HepG2 (cell line): ENCODE results near the gene KNG1. TPM values are rescaled to one million over a fixed set of nuclear protein-coding genes. Genes with fewer than 3 reads are reported as not detected.
A peak's percentile ranks its signal among the peaks of the same experiment; 100 is the strongest.

ENCODE experiments used
- ETV6 ChIP-seq: sonication (generic); formaldehyde crosslinking; conservative IDR thresholded peaks from 2 replicates; pipeline ENCODE4 v1.4.0; 2020; ENCODE audit warnings: missing genetic modification reagents
- KDM3A ChIP-seq: IDR thresholded peaks from 2 replicates; pipeline ENCODE4 v1.6.1; 2018; ENCODE audit warnings: low read depth, missing compliant biosample characterization
- KLF6 ChIP-seq: IDR thresholded peaks from 2 replicates; pipeline ENCODE4 v1.8.0; 2016; ENCODE audit warnings: missing biosample characterization, missing genetic modification reagents
- MIER2 ChIP-seq: IDR thresholded peaks from 2 replicates; pipeline ENCODE4 v1.6.1; 2016; ENCODE audit warnings: missing biosample characterization, missing genetic modification reagents
- PRPF4 ChIP-seq: fragments of 200-400 bp; formaldehyde crosslinking; IDR thresholded peaks from 2 replicates; pipeline ENCODE4 v1.6.1; 2016; ENCODE audit warnings: low read length, low read depth; ENCODE audit not compliant: poor library complexity, severe bottlenecking
- RBAK ChIP-seq: sonication (generic); formaldehyde crosslinking; IDR thresholded peaks from 2 replicates; pipeline ENCODE4 v1.5.1; 2020; ENCODE audit warnings: mild to moderate bottlenecking, missing genetic modification reagents
- SNAPC2 ChIP-seq: sonication (generic); formaldehyde crosslinking; IDR thresholded peaks from 2 replicates; pipeline ENCODE4 v1.8.1; 2022; ENCODE audit warnings: mild to moderate bottlenecking, missing genetic modification reagents
- SRSF4 ChIP-seq: fragments of 200-400 bp; formaldehyde crosslinking; IDR thresholded peaks from one replicate; pipeline ENCODE4 v1.6.1; 2018; ENCODE audit warnings: mild to moderate bottlenecking, low read depth, low read length, moderate library complexity; ENCODE audit not compliant: poor library complexity, severe bottlenecking
- THAP11 ChIP-seq: IDR thresholded peaks from 2 replicates; pipeline ENCODE4 v1.6.1; 2016; ENCODE audit warnings: missing biosample characterization, missing genetic modification reagents
- ZFAT ChIP-seq: sonication (generic); formaldehyde crosslinking; conservative IDR thresholded peaks from 2 replicates; pipeline ENCODE4 v1.8.1; 2023; ENCODE audit warnings: missing genetic modification reagents, inconsistent platforms
- ZNF138 ChIP-seq: sonication (generic); formaldehyde crosslinking; IDR thresholded peaks from 2 replicates; pipeline ENCODE4 v1.5.0; 2020; ENCODE audit warnings: mild to moderate bottlenecking, low read depth, missing genetic modification reagents
- ZNF552 ChIP-seq: sonication (generic); formaldehyde crosslinking; IDR thresholded peaks from 2 replicates; pipeline ENCODE4 v1.9.0; 2022; ENCODE audit warnings: missing genetic modification reagents, mild to moderate bottlenecking, borderline replicate concordance
- ZNF629 ChIP-seq: sonication (generic); formaldehyde crosslinking; conservative IDR thresholded peaks from 2 replicates; pipeline ENCODE4 v1.5.0; 2020; ENCODE audit warnings: missing genetic modification reagents
- ZNF746 ChIP-seq: sonication (generic); formaldehyde crosslinking; IDR thresholded peaks from 2 replicates; pipeline ENCODE4 v1.8.0; 2022; ENCODE audit warnings: mild to moderate bottlenecking, missing genetic modification reagents
- ZNF747 ChIP-seq: sonication (generic); formaldehyde crosslinking; IDR thresholded peaks from 2 replicates; pipeline ENCODE4 v1.8.1; 2023; ENCODE audit warnings: missing genetic modification reagents, mild to moderate bottlenecking, borderline replicate concordance
- polyA plus RNA-seq, 8 experiments: library from polyadenylated mRNA; depleted of rRNA in 3 of 8; stranded (reverse) in 7 of 8; unstranded in 1 of 8; fragments of >200 nt; fragmentation: Illumina TruSeq in 4 of 8; extraction: Trizol in 4 of 8; gene quantifications; 2 replicates each; pipeline versions ENCODE4 v1.2.1 to v1.2.3, GENCODE V29; 2011 to 2016; ENCODE audit warnings: low read depth in 4 of 8, missing spikeins in 1 of 8, mixed read lengths in 1 of 8; ENCODE audit not compliant: insufficient read depth in 1 of 8
- total RNA-seq, 5 experiments: library from RNA; depleted of rRNA; stranded (reverse); fragments of >200 nt; fragmentation: Illumina TruSeq; extraction: Trizol; gene quantifications; 2 replicates each; pipeline ENCODE4 v1.2.3, GENCODE V29; 2016; ENCODE audit warnings: low read depth in 1 of 5
- TF ChIP-seq, protein P1 (sequence below): sonication (generic); formaldehyde crosslinking; IDR thresholded peaks from 2 replicates; pipeline ENCODE4 v1.5.0; 2020; ENCODE audit warnings: missing genetic modification reagents
- TF ChIP-seq, protein P2 (sequence below): sonication (generic); formaldehyde crosslinking; conservative IDR thresholded peaks from 2 replicates; pipeline ENCODE4 v1.4.0; 2020; ENCODE audit warnings: missing genetic modification reagents
- TF ChIP-seq, protein P3 (sequence below): sonication (generic); formaldehyde crosslinking; IDR thresholded peaks from 2 replicates; pipeline ENCODE4 v1.4.0; 2020; ENCODE audit warnings: mild to moderate bottlenecking, missing genetic modification reagents
- TF ChIP-seq, protein P4 (sequence below): sonication (generic); formaldehyde crosslinking; IDR thresholded peaks from 2 replicates; pipeline ENCODE4 v1.5.1; 2020; ENCODE audit warnings: mild to moderate bottlenecking, missing genetic modification reagents, moderate library complexity

Gene KNG1
- total and polyA plus RNA-seq, 2 of the 13 experiments (the other 11 are each of a cell fraction or from before 2014, with no cell fraction given), result 6.5 to 7.0 TPM

DNA sequence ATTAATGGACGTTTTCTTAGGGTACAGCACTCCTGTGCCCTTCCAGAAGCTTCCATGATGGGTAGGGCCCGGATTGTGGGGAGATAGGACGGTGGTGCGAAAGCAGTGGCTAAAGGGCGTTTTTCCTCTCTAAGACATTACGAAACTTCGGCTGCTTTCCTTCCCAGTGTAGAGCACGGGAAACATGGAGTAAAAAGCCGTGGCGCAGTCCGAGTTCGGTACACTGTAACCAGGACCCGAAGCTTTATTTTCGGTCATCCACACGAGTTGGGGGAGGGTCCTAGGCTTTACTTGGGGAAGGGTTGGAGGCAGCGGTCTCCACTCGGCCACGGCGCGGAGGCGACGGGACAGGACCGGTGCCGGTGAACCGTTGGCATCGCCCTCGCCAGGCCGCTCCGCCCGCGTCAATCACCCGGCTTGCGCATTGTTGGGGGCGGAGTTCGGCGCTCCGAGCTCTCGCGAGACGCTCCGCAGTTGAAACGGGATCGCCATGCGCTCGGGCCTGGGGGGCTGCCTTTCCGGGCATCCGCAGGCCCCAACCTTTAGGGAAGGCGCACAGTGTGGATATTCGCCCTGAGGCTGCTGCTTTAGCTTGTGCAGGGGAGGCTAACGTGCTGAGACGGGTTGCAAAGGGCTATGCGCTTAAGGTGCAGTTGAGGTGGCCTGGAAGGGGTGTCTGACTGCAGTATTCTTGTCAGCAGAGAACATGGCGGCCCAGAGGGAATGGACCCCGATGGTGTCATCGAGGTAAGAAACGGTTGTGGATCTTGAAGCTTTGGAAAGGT is 66.8 kb downstream of the KNG1 start (continued):
- peak; percentile 91 for TF ChIP-seq SRSF4
- TF ChIP-seq ZNF629, result no peak
- no peak for TF ChIP-seq RBAK (CRISPR knock-in tag)
- TF ChIP-seq THAP11 (CRISPR knock-in tag), result peak; percentile 13; the same call in 1 of the 2 replicates
- TF ChIP-seq ZNF747, result 0 out of 2 replicates have a peak, but pooled peaks have one; percentile 75
- TF ChIP-seq MIER2 (CRISPR knock-in tag), result no peak
- TF ChIP-seq ZFAT (CRISPR knock-in tag), result no peak
- TF ChIP-seq ZNF746 (CRISPR knock-in tag), result no peak
- TF ChIP-seq, protein P1, sequence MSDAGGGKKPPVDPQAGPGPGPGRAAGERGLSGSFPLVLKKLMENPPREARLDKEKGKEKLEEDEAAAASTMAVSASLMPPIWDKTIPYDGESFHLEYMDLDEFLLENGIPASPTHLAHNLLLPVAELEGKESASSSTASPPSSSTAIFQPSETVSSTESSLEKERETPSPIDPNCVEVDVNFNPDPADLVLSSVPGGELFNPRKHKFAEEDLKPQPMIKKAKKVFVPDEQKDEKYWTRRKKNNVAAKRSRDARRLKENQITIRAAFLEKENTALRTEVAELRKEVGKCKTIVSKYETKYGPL (CRISPR knock-in tag), result no peak
- no peak for TF ChIP-seq KDM3A (CRISPR knock-in tag)
- TF ChIP-seq, protein P2, sequence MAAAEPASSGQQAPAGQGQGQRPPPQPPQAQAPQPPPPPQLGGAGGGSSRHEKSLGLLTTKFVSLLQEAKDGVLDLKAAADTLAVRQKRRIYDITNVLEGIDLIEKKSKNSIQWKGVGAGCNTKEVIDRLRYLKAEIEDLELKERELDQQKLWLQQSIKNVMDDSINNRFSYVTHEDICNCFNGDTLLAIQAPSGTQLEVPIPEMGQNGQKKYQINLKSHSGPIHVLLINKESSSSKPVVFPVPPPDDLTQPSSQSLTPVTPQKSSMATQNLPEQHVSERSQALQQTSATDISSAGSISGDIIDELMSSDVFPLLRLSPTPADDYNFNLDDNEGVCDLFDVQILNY (CRISPR knock-in tag), result no peak
- TF ChIP-seq KLF6 (CRISPR knock-in tag), result no peak
- TF ChIP-seq, protein P3, sequence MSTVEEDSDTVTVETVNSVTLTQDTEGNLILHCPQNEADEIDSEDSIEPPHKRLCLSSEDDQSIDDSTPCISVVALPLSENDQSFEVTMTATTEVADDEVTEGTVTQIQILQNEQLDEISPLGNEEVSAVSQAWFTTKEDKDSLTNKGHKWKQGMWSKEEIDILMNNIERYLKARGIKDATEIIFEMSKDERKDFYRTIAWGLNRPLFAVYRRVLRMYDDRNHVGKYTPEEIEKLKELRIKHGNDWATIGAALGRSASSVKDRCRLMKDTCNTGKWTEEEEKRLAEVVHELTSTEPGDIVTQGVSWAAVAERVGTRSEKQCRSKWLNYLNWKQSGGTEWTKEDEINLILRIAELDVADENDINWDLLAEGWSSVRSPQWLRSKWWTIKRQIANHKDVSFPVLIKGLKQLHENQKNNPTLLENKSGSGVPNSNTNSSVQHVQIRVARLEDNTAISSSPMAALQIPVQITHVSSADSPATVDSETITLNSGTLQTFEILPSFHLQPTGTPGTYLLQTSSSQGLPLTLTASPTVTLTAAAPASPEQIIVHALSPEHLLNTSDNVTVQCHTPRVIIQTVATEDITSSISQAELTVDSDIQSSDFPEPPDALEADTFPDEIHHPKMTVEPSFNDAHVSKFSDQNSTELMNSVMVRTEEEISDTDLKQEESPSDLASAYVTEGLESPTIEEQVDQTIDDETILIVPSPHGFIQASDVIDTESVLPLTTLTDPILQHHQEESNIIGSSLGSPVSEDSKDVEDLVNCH, result peak; percentile 21; the same call in 1 of the 2 replicates
- TF ChIP-seq, protein P4, sequence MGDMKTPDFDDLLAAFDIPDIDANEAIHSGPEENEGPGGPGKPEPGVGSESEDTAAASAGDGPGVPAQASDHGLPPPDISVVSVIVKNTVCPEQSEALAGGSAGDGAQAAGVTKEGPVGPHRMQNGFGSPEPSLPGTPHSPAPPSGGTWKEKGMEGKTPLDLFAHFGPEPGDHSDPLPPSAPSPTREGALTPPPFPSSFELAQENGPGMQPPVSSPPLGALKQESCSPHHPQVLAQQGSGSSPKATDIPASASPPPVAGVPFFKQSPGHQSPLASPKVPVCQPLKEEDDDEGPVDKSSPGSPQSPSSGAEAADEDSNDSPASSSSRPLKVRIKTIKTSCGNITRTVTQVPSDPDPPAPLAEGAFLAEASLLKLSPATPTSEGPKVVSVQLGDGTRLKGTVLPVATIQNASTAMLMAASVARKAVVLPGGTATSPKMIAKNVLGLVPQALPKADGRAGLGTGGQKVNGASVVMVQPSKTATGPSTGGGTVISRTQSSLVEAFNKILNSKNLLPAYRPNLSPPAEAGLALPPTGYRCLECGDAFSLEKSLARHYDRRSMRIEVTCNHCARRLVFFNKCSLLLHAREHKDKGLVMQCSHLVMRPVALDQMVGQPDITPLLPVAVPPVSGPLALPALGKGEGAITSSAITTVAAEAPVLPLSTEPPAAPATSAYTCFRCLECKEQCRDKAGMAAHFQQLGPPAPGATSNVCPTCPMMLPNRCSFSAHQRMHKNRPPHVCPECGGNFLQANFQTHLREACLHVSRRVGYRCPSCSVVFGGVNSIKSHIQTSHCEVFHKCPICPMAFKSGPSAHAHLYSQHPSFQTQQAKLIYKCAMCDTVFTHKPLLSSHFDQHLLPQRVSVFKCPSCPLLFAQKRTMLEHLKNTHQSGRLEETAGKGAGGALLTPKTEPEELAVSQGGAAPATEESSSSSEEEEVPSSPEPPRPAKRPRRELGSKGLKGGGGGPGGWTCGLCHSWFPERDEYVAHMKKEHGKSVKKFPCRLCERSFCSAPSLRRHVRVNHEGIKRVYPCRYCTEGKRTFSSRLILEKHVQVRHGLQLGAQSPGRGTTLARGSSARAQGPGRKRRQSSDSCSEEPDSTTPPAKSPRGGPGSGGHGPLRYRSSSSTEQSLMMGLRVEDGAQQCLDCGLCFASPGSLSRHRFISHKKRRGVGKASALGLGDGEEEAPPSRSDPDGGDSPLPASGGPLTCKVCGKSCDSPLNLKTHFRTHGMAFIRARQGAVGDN (CRISPR knock-in tag), result peak; percentile 94
- TF ChIP-seq SNAPC2 (CRISPR knock-in tag), result no peak
- no peak; the same call in 1 of the 2 replicates for TF ChIP-seq ZNF138 (CRISPR knock-in tag)
- no peak for TF ChIP-seq PRPF4
- TF ChIP-seq ETV6 (CRISPR knock-in tag), result no peak
- no peak for TF ChIP-seq ZNF552 (CRISPR knock-in tag)
